ENCODE results near the gene MANBA. TPM values are rescaled to one million over a fixed set of nuclear protein-coding genes. Genes with fewer than 3 reads are reported as not detected.

Gene MANBA
- total RNA-seq, 4 donors from 2014 or later = 10.4 to 21.7 (median 15.1) TPM

DNA sequence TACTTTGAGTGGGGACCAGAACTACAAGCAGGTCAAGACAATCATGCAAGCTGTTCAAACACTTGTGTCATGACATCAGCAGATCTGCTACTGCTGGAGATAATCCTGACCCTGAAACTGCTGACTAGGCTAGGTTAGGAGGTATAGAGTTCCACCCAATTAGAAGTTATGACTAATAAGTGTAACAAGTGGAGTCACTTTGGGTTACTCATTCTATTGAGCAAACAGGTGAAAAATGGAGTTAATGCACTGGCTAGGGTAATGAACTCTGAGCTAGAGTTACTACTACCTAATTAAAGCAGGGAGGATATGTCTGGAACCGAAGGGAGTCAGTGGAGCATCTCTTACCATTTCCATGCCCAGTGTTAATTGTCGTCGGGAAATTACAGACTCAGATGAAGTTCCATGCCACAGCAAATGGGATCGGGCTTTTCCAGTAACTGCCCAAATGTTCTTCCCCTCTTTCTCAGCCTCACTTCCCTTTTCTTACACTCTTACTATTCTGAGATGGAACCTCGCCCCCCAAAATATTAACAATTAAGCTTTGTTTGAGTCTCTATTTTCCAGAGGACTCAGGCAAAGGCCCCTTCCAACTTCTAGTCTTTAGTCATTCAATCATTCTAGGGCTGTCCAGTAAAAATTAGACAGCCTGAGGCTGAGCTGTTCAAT is 19.8 kb upstream of the MANBA start:
- WGBS, 2 donors = 67 to 74% methylated on average over 5 of the region's 5 CpGs
- peaks cover 0 to 5% (median 0%) of the 10 kb centered on the region in 3 donors for H3K4me1 ChIP-seq
- no peaks in the 10 kb centered on the region for H3K9me3 ChIP-seq
- peak overlapping the region in 3 of 4 donors; percentile 34 to 44 (median 35) for H3K27ac ChIP-seq
- H3K27me3 ChIP-seq = no peaks in the 10 kb centered on the region
- TF ChIP-seq, protein P1, sequence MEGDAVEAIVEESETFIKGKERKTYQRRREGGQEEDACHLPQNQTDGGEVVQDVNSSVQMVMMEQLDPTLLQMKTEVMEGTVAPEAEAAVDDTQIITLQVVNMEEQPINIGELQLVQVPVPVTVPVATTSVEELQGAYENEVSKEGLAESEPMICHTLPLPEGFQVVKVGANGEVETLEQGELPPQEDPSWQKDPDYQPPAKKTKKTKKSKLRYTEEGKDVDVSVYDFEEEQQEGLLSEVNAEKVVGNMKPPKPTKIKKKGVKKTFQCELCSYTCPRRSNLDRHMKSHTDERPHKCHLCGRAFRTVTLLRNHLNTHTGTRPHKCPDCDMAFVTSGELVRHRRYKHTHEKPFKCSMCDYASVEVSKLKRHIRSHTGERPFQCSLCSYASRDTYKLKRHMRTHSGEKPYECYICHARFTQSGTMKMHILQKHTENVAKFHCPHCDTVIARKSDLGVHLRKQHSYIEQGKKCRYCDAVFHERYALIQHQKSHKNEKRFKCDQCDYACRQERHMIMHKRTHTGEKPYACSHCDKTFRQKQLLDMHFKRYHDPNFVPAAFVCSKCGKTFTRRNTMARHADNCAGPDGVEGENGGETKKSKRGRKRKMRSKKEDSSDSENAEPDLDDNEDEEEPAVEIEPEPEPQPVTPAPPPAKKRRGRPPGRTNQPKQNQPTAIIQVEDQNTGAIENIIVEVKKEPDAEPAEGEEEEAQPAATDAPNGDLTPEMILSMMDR (IDR thresholded peaks at IDR 0.05) = no peak
- no peak for TF ChIP-seq POLR2A (IDR thresholded peaks at IDR 0.05)
- no peak for DNase-seq
- no peaks in the 10 kb centered on the region for H3K36me3 ChIP-seq
- intact Hi-C loops (cut with DNase I) = no loop called here
- no peak overlapping the region for H3K4me3 ChIP-seq

DNA sequence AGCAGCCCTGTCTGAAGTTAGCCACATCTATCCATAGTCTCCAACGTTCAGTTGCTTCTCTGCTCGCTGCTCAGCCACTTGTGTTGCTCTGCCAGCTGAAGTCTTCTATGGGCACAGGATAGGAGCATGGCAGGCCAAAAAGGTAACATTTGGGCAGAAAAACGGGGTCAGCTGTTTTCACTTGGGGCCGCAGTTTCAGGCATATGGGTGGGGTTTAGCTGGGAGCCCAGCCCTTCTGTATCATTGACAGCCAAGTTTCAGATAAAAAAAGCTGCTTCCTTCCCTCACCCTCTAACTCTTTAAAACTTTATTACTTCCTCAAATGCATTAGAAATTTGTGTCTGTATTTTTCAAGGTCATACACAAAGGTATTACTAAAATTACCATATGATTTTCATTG is 18.4 kb upstream of the MANBA start:
- Histone ChIP-seq H3K4me3 (no peak overlapping the region), H3K4me1 (peaks cover 0 to 5% (median 0%) of the 10 kb centered on the region in 3 donors), H3K36me3 (no peaks in the 10 kb centered on the region), H3K27ac (no peak overlapping the region), H3K9me3 (no peaks in the 10 kb centered on the region), H3K27me3 (no peaks in the 10 kb centered on the region)
- 67 to 87% methylated on average over 4 of the region's 4 CpGs for WGBS, 2 donors
- no peak for TF ChIP-seq POLR2A (IDR thresholded peaks at IDR 0.05)
- TF ChIP-seq, protein P1 (IDR thresholded peaks at IDR 0.05) = no peak
- DNase-seq = no peak
- intact Hi-C loops (cut with DNase I) = no loop called here

DNA sequence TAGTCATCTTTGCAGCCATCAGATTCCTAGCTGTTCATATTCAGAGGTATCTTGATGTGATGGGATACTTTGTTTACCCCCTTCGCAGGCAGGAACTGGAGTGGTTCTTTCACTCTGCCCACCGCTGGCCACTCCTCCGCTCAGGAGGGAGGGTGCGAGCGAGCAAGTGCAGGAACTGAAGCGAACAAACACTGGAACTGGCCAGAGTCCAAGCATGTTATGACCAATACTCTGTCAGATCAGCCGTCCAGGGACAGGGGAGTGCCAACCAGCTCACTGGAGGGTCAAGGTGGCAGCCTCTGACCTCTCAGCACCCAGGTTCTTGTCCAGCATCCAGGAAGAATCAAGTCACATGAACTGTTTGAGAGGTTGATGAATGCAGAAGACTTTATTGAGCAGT is 18.0 kb upstream of the MANBA start:
- H3K9me3 ChIP-seq = no peaks in the 10 kb centered on the region
- 36 to 70% methylated on average over 2 to 7 of the region's 7 CpGs for WGBS, 2 donors
- no peak overlapping the region for H3K27ac ChIP-seq
- intact Hi-C loops (cut with DNase I) = no loop called here
- H3K4me3 ChIP-seq = no peak overlapping the region
- no peak for DNase-seq
- no peaks in the 10 kb centered on the region for H3K36me3 ChIP-seq
- peaks cover 0 to 5% (median 0%) of the 10 kb centered on the region in 3 donors for H3K4me1 ChIP-seq
- no peak for TF ChIP-seq POLR2A (IDR thresholded peaks at IDR 0.05)
- TF ChIP-seq, protein P1 (IDR thresholded peaks at IDR 0.05) = no peak
- no peaks in the 10 kb centered on the region for H3K27me3 ChIP-seq

DNA sequence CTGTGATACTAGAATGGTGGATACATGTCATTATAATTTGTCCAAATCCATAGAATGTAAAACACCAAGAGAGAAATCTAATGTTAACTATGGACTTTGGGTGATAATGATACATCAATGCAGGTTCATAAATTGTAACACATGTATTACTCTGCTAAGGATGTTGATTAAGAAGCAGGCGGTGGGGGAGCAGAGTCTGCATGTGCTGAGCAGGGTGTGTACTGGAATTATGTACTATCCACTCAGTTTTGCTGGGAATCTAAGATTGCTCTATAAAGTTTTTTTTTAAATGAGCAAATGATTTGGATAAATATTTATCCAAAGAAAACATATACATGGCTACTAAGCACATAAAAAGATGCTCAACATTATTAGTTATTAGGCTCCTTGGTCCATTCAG is 15.0 kb upstream of the MANBA start:
- Histone ChIP-seq H3K27me3 (no peaks in the 10 kb centered on the region), H3K27ac (no peak overlapping the region), H3K9me3 (no peaks in the 10 kb centered on the region), H3K4me1 (peaks cover 0 to 5% (median 0%) of the 10 kb centered on the region in 3 donors), H3K36me3 (no peaks in the 10 kb centered on the region), H3K4me3 (no peak overlapping the region)
- DNase-seq = no peak
- WGBS, 2 donors = 88% methylated on average over 1 of the region's 1 CpG
- TF ChIP-seq, protein P1 (IDR thresholded peaks at IDR 0.05) = no peak
- TF ChIP-seq POLR2A (IDR thresholded peaks at IDR 0.05) = no peak
- intact Hi-C loops (cut with DNase I) = no loop called here

DNA sequence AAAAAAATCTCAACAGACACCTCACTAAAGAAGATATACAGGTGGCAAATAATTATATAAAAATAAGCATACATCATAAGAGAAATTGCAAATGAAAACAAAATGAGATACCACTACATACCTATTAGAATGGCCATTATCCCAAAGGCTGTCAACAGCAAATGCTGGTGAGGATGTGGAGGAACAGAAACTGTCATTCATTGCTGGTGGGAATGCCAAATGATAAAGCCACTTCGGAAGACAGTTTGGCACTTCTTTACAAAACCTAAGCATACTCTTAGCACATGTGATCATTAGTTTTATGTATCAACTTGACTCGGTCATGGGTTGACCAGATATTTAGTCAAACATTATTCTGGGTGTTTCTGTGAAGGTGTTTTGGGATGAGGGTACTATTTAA is 13.5 kb upstream of the MANBA start:
- Histone ChIP-seq H3K27me3 (no peaks in the 10 kb centered on the region), H3K4me1 (no peaks in the 10 kb centered on the region), H3K4me3 (no peak overlapping the region), H3K9me3 (no peaks in the 10 kb centered on the region), H3K27ac (no peak overlapping the region), H3K36me3 (no peaks in the 10 kb centered on the region)
- 59 to 79% methylated on average over 2 of the region's 2 CpGs for WGBS, 2 donors
- intact Hi-C loops (cut with DNase I) = no loop called here
- no peak for TF ChIP-seq POLR2A (IDR thresholded peaks at IDR 0.05)
- TF ChIP-seq, protein P1 (IDR thresholded peaks at IDR 0.05) = no peak
- DNase-seq = no peak

Data from esophagus squamous epithelium (tissue), 5 donors.